MCF 10A (cell line): ENCODE results near the gene VPS26C. TPM values are rescaled to one million over a fixed set of nuclear protein-coding genes. Genes with fewer than 3 reads are reported as not detected.

Experiments used
- BruUV-seq: library from RNA; stranded (reverse); fragments of 400-500 nt; replicated peaks from 2 replicates; lab custom pipeline; 2021; lab: Mats Ljungman, UMichigan
- CTCF ChIA-PET: fragments of 300-600 bp; sonication (Branson Sonifier 250); formaldehyde crosslinking; extraction: SDS; loops from one replicate; lab custom pipeline; 2021; ENCODE audit warnings: antibody characterized with exemption, inconsistent platforms; lab: Yijun Ruan, JAX
- POLR2A ChIA-PET: fragments of 300-600, 350-650 bp; sonication (Branson Sonifier 250); formaldehyde crosslinking; extraction: SDS; loops from one replicate; lab custom pipeline; 2020; ENCODE audit warnings: antibody characterized with exemption, inconsistent platforms; lab: Yijun Ruan, JAX
- DNase-seq: peaks from one replicate; pipeline ENCODE4 v3.0.0-alpha.2; 2018; ENCODE audit not compliant: unreplicated experiment
- H3K27ac Mint-ChIP-seq: one replicate; pipeline ENCODE4 v1.8.0; 2022; ENCODE audit warnings: mild to moderate bottlenecking, low read depth, mixed read lengths; ENCODE audit not compliant: unreplicated experiment
- H3K27me3 Mint-ChIP-seq: one replicate; pipeline ENCODE4 v1.8.0; 2022; ENCODE audit warnings: mixed read lengths; ENCODE audit not compliant: insufficient read depth, unreplicated experiment
- H3K36me3 Mint-ChIP-seq: one replicate; pipeline ENCODE4 v1.8.0; 2022; ENCODE audit warnings: mild to moderate bottlenecking, moderate library complexity, mixed read lengths; ENCODE audit not compliant: insufficient read depth, unreplicated experiment
- H3K4me1 Mint-ChIP-seq: one replicate; pipeline ENCODE4 v1.8.0; 2022; ENCODE audit warnings: mixed read lengths; ENCODE audit not compliant: insufficient read depth, unreplicated experiment
- H3K4me3 Mint-ChIP-seq: one replicate; pipeline ENCODE4 v1.8.0; 2022; ENCODE audit warnings: mild to moderate bottlenecking, moderate library complexity, mixed read lengths; ENCODE audit not compliant: unreplicated experiment
- H3K9me3 Mint-ChIP-seq: one replicate; pipeline ENCODE4 v1.8.0; 2022; ENCODE audit warnings: mixed read lengths; ENCODE audit not compliant: unreplicated experiment
- CTCF ChIP-seq: fragments of 200-600 bp; IDR thresholded peaks from one replicate; pipeline ENCODE4 v1.8.0; 2022; ENCODE audit warnings: antibody characterized with exemption, mild to moderate bottlenecking; ENCODE audit not compliant: unreplicated experiment
- intact Hi-C: fragments of 100-400 bp; cut with micrococcal nuclease; formaldehyde crosslinking; loops from 2 replicates; pipeline ENCODE4 v1.14.1; 2022
- total RNA-seq: library from RNA; stranded (reverse); gene quantifications from 2 replicates; pipeline ENCODE4 v1.2.3, GENCODE V29; 2022

The VPS26C gene
- total RNA-seq, 1 experiment from 2014 or later = 38.5 TPM

GRCh38 chr21:37188825-37189224, 78.3 kb downstream of the VPS26C start:
- no peaks in the 10 kb centered on the region for H3K9me3 Mint-ChIP-seq

GRCh38 chr21:37186983-37187382, 80.2 kb downstream of the VPS26C start:
- ChIA-PET CTCF (interaction anchor here (0.7 kb wide), 1 partner anchor 56 kb away, joined by 3 read pairs; no protein-coding TSS in a partner anchor), POLR2A (no interaction called here)
- Mint-ChIP-seq H3K36me3 (peaks cover 90% of the 10 kb centered on the region), H3K4me1 (no peaks in the 10 kb centered on the region), H3K27ac (no peak overlapping the region), H3K27me3 (no peaks in the 10 kb centered on the region), H3K4me3 (no peak overlapping the region), H3K9me3 (no peaks in the 10 kb centered on the region)
- DNase-seq = no peak
- TF ChIP-seq CTCF = no peak
- no TSS peak for BruUV-seq
- intact Hi-C loops = no loop called here

More at GRCh38 chr21:37188825-37189224, 78.3 kb downstream of the VPS26C start:
- Mint-ChIP-seq H3K4me1 (no peaks in the 10 kb centered on the region), H3K27me3 (no peaks in the 10 kb centered on the region), H3K36me3 (peaks cover 89% of the 10 kb centered on the region), H3K4me3 (no peak overlapping the region), H3K27ac (no peak overlapping the region)
- no TSS peak for BruUV-seq
- no peak for DNase-seq
- CTCF ChIA-PET = no interaction called here
- TF ChIP-seq CTCF = no peak
- intact Hi-C loops = no loop called here
- POLR2A ChIA-PET = interaction anchor here (0.6 to 0.8 kb wide), 2 partner anchors 50 to 1914 kb away, joined by 3 read pairs; no protein-coding TSS in a partner anchor

- TF ChIP-seq CTCF = no peak
- POLR2A ChIA-PET = no interaction called here
- CTCF ChIA-PET = no interaction called here
- Mint-ChIP-seq H3K4me1 (no peaks in the 10 kb centered on the region), H3K36me3 (peaks cover 75% of the 10 kb centered on the region), H3K4me3 (no peak overlapping the region), H3K9me3 (no peaks in the 10 kb centered on the region), H3K27ac (no peak overlapping the region), H3K27me3 (no peaks in the 10 kb centered on the region)
- DNase-seq = no peak
- no TSS peak for BruUV-seq
- intact Hi-C loops = no loop called here
Observed at GRCh38 chr21:37184784-37185593, 82.1 kb downstream of the VPS26C start.

GRCh38 chr21:37183749-37184148, 83.4 kb downstream of the VPS26C start:
- BruUV-seq = no TSS peak
- intact Hi-C loops = no loop called here
- H3K4me3 Mint-ChIP-seq = no peak overlapping the region
- no peak overlapping the region for H3K27ac Mint-ChIP-seq
- ChIA-PET CTCF (interaction anchor here (0.5 to 0.6 kb wide), 3 partner anchors 25 to 1488 kb away, joined by 3 read pairs; no protein-coding TSS in a partner anchor), POLR2A (interaction anchor here (0.6 kb wide), 3 partner anchors 25 to 381 kb away, joined by 3 read pairs; no protein-coding TSS in a partner anchor)
- no peaks in the 10 kb centered on the region for H3K27me3 Mint-ChIP-seq
- H3K9me3 Mint-ChIP-seq = no peaks in the 10 kb centered on the region
- TF ChIP-seq CTCF = no peak
- H3K4me1 Mint-ChIP-seq = no peaks in the 10 kb centered on the region
- H3K36me3 Mint-ChIP-seq = peaks cover 69% of the 10 kb centered on the region
- DNase-seq = no peak
